ENCODE data around the gene RAB11FIP3. TPM values are rescaled to one million over a fixed set of nuclear protein-coding genes. Genes with fewer than 3 reads are reported as not detected.
"Not testable (repeated sequence)": the region's sequence is repeated elsewhere in the genome, so short reads cannot be mapped to it uniquely, and the experiment has no call there.

RAB11FIP3 gene
- total and polyA plus RNA-seq, 9 donors: 18.0 to 58.1 (median 38.1) TPM

DNA sequence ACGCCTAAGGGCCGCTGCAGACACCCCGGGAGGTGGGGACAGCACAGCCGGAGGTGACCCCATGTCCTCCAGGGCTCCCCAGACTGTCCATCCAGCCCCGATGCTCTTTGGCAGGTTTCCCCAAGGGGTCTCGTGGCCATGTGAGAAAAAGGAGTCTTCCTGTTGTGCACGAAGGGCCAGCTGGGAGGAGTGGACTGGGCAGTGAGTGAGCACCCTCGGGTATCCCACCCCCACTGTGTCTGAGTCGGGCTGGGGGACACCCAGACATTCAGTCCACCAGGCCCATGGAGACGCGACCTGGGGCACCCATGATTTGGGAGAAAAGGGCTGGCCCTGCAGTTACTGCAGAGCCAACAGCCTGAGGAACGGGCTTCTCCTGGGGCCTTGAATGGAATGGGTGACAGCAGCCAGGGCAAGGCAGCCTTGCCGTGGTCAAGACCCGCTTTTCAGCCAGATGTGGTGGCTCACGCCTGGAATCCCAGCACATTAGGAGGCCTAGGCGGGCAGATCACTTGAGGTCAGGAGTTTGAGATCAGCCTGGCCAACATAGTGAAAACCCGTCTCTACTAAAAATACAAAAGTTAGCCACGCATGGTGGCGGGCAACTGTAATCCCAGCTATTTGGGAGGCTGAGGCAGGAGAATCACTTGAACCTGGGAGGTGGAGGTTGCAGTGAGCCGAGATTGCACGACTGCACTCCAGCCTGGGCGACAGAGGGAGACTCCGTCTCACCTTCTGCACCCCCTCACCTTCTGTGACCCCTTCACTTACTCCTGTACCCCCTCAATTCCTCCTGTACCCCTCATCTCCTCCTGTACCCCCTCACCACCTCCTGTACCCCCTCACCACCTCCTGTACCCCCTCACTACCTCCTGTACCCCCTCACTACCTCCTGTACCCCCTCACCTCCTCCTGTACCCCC lies 78.0 kb downstream of the RAB11FIP3 start:
- WGBS, 3 donors: 95 to 96% (median 95%) methylated on average over 22 to 23 of the region's 23 CpGs
- DNase-seq: no peak
- intact Hi-C loops (cut with DNase I): no loop called here
- Histone ChIP-seq H3K4me3 (no peak overlapping the region), H3K36me3 (no peaks in the 10 kb centered on the region), H3K9me3 (no peaks in the 10 kb centered on the region), H3K4me1 (ENCODE audit: insufficient read depth) (no peaks in the 10 kb centered on the region), H3K27me3 (no peaks in the 10 kb centered on the region), H3K27ac (no peak overlapping the region)
- no peak for TF ChIP-seq EP300 (IDR thresholded peaks at IDR 0.05)
- TF ChIP-seq POLR2A (IDR thresholded peaks at IDR 0.05): no peak
- TF ChIP-seq, protein P1, sequence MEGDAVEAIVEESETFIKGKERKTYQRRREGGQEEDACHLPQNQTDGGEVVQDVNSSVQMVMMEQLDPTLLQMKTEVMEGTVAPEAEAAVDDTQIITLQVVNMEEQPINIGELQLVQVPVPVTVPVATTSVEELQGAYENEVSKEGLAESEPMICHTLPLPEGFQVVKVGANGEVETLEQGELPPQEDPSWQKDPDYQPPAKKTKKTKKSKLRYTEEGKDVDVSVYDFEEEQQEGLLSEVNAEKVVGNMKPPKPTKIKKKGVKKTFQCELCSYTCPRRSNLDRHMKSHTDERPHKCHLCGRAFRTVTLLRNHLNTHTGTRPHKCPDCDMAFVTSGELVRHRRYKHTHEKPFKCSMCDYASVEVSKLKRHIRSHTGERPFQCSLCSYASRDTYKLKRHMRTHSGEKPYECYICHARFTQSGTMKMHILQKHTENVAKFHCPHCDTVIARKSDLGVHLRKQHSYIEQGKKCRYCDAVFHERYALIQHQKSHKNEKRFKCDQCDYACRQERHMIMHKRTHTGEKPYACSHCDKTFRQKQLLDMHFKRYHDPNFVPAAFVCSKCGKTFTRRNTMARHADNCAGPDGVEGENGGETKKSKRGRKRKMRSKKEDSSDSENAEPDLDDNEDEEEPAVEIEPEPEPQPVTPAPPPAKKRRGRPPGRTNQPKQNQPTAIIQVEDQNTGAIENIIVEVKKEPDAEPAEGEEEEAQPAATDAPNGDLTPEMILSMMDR (IDR thresholded peaks at IDR 0.05): no peak

DNA sequence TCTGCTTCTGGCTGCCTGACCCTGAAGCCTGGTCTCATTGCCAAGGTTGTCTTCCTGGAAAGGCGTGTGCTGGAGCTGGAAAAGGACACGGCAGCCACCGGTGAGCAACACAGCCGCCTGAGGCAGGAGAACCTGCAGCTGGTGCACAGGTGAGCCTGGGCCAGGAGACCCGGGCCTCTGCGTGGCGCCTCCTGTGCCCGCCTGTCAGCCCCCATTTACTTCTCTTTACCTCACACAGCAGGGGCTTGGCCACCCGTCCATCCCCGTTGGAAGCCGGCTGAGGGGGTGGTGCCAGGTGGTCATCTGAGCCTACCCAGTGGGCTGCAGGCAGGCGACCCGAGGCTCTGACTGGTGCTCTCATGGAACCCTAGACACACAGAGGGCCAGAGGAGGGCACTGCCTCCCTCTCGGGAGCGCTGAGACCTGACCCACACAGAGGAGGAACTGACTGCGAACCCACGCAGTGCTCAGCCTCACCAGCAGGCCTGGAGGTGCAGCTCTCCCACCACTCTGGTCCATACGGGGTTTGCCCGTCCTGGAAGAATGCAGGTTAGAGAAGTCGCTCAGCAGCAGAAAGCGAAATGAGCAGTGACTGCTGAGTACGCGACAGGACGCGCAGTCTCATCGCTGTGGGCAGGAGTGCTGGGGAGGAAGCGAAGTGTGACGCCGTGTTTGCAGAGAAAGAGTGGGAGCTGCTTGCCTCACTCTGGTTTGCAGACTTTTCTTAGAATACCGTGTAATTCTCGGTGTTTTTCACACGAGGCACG lies 80.2 kb downstream of the RAB11FIP3 start:
- no peak overlapping the region for H3K27ac ChIP-seq

DNA sequence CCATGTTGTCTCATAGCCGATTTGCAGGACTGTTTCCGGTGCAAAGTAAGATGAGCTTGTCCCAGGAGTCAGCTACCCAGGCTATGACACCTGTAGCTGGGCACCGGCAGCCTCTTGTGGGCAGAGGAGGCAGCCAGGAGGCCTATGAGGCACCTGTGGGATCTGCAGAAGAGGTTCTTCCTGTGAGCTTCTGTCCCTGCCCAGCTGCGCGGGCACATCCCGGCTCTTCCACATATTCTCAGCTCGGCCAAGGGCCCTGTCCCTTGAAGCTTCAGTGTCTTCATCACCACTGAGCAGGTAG lies 80.7 kb downstream of the RAB11FIP3 start:
- Histone ChIP-seq H3K9me3 (no peaks in the 10 kb centered on the region), H3K4me3 (no peak overlapping the region), H3K36me3 (no peaks in the 10 kb centered on the region), H3K4me1 (ENCODE audit: insufficient read depth) (no peaks in the 10 kb centered on the region), H3K27ac (no peak overlapping the region), H3K27me3 (no peaks in the 10 kb centered on the region)
- no peak for TF ChIP-seq EP300 (IDR thresholded peaks at IDR 0.05)
- no peak for TF ChIP-seq POLR2A (IDR thresholded peaks at IDR 0.05)
- TF ChIP-seq, protein P1 (IDR thresholded peaks at IDR 0.05): no peak
- DNase-seq: no peak
- 91 to 95% (median 94%) methylated on average over 7 of the region's 7 CpGs for WGBS, 3 donors
- intact Hi-C loops (cut with DNase I): no loop called here

More for the DNA sequence above, 80.2 kb downstream of the RAB11FIP3 start:
- Histone ChIP-seq H3K4me3 (no peak overlapping the region), H3K4me1 (ENCODE audit: insufficient read depth) (no peaks in the 10 kb centered on the region), H3K36me3 (no peaks in the 10 kb centered on the region), H3K9me3 (no peaks in the 10 kb centered on the region), H3K27me3 (no peaks in the 10 kb centered on the region)
- no peak for DNase-seq
- TF ChIP-seq EP300 (IDR thresholded peaks at IDR 0.05) (no peak), POLR2A (IDR thresholded peaks at IDR 0.05) (no peak)
- TF ChIP-seq, protein P1 (IDR thresholded peaks at IDR 0.05): no peak
- intact Hi-C loops (cut with DNase I): no loop called here
- 91 to 92% (median 91%) methylated on average over 28 to 33 of the region's 33 CpGs for WGBS, 3 donors

DNA sequence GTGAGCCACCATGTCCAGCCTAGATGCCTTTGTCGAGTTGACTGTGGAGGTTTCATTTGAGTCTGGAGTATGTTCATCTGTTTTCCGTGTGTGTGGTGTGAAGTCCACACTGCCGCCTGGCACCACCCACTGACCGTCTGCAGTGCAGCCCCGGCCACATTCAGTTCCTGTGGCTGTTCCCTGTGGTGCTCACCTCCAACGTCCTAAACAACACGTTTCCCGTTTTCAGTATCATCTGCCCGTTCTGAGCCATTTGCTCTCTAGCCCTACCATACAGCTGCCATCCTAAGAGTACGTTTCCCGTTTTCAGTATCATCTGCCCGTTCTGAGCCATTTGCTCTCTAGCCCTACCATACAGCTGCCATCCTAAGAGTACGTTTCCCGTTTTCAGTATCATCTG lies 82.1 kb downstream of the RAB11FIP3 start:
- DNase-seq, H3K36me3 ChIP-seq: not testable (repeated sequence)

DNA sequence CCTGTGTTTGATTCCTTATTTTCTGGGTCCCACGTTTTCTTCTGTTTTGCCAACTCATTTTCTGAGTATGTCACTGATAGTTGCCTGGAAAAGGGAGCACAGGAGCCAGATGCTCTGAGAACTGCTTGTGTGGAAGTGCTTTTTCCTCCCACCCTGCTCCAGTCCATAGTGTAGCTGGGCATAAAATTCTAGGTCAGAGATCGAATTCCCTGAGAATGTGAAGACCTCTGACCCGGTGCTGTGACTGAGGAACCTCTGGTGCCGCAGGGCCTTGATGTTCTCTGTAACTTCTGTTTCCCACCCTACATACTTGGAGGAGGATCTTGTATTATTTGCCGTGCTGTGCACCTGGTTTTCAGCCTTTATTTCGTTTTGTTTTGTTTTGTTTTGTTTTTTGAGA lies 82.5 kb downstream of the RAB11FIP3 start:
- Histone ChIP-seq H3K27ac (no peak overlapping the region), H3K36me3 (no peaks in the 10 kb centered on the region), H3K27me3 (no peaks in the 10 kb centered on the region), H3K9me3 (no peaks in the 10 kb centered on the region), H3K4me3 (no peak overlapping the region), H3K4me1 (ENCODE audit: insufficient read depth) (no peaks in the 10 kb centered on the region)
- WGBS, 3 donors: 82 to 90% (median 89%) methylated on average over 6 of the region's 6 CpGs
- TF ChIP-seq, protein P1 (IDR thresholded peaks at IDR 0.05): no peak
- TF ChIP-seq POLR2A (IDR thresholded peaks at IDR 0.05): no peak
- no peak for TF ChIP-seq EP300 (IDR thresholded peaks at IDR 0.05)
- intact Hi-C loops (cut with DNase I): no loop called here
- DNase-seq: no peak

More for the DNA sequence above, 82.1 kb downstream of the RAB11FIP3 start:
- H3K4me1 ChIP-seq (ENCODE audit: insufficient read depth); H3K4me3 ChIP-seq; H3K9me3 ChIP-seq; H3K27ac ChIP-seq; H3K27me3 ChIP-seq; intact Hi-C loops (cut with DNase I): not testable (repeated sequence)
- WGBS, 3 donors: 90 to 93% (median 91%) methylated on average over 14 of the region's 14 CpGs

All from ovary (tissue), 9 donors.